Right lobe of liver (tissue), 4 donors: Measurements from ENCODE around the gene B3GAT3.

Experiments used
- CTCF ChIP-seq, 4 donors: fragments of 200-600 bp in 3 of 4; fragments of 450-650 bp in 1 of 4; IDR thresholded peaks; one replicate each; pipeline versions ENCODE4 v1.5.1 to v1.8.0; 2016 to 2022; ENCODE audit warnings: antibody characterized with exemption in 4 of 4, mild to moderate bottlenecking in 2 of 4
- POLR2A ChIP-seq: fragments of 450-650 bp; IDR thresholded peaks from one replicate; pipeline ENCODE4 v1.6.1; 2017; ENCODE audit warnings: antibody characterized with exemption, mild to moderate bottlenecking
- donor health status: DM: no; HTN: no; CAD: no.
- donor health status: DM: no; HTN: no; CAD: no.
- donor health status: DM: no; HTN: yes; CAD: no.

- TF ChIP-seq POLR2A (no peak), CTCF (IDR thresholded peaks at IDR 0.05) (no peak)
Observed at GRCh38 chr11:62579252-62579651, 42.5 kb downstream of the B3GAT3 start.
